ENCODE measurements around the gene ARHGAP19.
A peak's percentile ranks its signal among the peaks of the same experiment; 100 is the strongest.
"Not testable (repeated sequence)": the region's sequence is repeated elsewhere in the genome, so short reads cannot be mapped to it uniquely, and the experiment has no call there.

The ARHGAP19 gene

GRCh38 chr10:97279121-97279815 is 13.2 kb downstream of the ARHGAP19 start:
- DNase-seq (ENCODE audit: low spot score), result no peak

- peak; percentile 76 for DNase-seq (ENCODE audit: low spot score)
Observed at GRCh38 chr10:97278491-97278989, 13.9 kb downstream of the ARHGAP19 start.

DNA sequence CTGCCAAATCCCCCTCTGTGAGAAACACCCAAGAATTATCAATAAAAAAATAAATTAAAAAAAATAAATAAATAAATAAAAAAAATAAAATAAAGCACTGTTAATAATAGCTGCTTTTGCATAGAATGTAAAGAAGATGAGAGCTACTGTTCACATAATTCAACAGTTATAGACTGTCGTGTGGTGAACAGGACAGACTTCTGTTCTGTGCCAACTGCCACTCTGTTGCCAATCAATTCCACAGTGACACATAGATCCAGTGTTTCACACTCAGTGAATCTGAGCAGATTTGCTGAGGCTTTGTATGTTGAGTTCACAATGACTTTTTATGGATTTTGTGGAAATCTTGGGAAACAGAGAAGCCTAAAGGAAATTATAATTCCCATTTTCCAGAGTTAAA is 14.9 kb downstream of the ARHGAP19 start:
- no peak for DNase-seq (ENCODE audit: low spot score)

DNA sequence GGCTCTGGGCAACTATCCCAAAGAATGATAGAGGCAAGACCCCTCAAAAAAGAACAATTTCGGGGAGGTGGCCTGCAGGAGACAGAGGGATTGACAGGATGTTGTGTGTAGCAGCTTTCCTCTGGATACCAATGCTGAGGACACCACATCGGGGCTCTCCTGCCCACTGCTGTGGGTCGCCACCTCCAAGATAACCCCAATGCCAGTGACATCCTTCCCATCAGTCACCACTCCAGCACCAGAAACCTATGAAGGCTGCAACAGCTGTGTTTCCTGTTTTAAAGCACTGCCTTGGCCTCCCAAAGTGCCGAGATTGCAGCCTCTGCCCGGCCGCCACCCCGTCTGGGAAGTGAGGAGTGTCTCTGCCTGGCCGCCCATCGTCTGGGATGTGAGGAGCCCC is 17.6 kb downstream of the ARHGAP19 start:
- no peak for DNase-seq (ENCODE audit: low spot score)

DNA sequence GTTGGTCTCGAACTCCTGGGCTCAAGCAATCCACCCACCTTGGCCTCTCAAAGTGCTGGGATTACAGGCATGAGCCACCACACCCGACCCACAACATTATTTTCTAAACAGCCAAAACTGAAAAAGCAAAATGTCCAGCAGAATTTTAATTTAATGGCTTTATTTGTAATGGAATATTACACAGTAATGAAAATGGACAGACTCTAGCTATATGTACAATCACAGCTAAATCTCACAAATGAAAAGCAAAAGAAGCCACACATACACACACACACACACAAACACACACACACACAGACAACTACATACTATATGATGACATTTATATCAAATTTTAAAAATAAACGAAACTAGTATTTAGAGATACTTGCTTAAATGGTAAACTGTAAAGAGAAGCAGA is 18.7 kb downstream of the ARHGAP19 start:
- DNase-seq (ENCODE audit: low spot score), result no peak

- DNase-seq (ENCODE audit: low spot score), result no peak
Observed at GRCh38 chr10:97270523-97271154, 21.8 kb downstream of the ARHGAP19 start.

GRCh38 chr10:97267671-97268070 is 24.8 kb downstream of the ARHGAP19 start:
- no peak for DNase-seq (ENCODE audit: low spot score)

GRCh38 chr10:97265095-97265494 is 27.3 kb downstream of the ARHGAP19 start:
- not testable (repeated sequence) for DNase-seq (ENCODE audit: low spot score)

GRCh38 chr10:97263971-97264370 is 28.5 kb downstream of the ARHGAP19 start:
- DNase-seq (ENCODE audit: low spot score), result no peak

- no peak for DNase-seq (ENCODE audit: low spot score)
Observed at GRCh38 chr10:97261656-97262055, 30.8 kb downstream of the ARHGAP19 start.

- DNase-seq (ENCODE audit: low spot score), result no peak
Observed at GRCh38 chr10:97261183-97261582, 31.3 kb downstream of the ARHGAP19 start.

- no peak for DNase-seq (ENCODE audit: low spot score)
Observed at GRCh38 chr10:97259119-97259518, 33.3 kb downstream of the ARHGAP19 start.

DNA sequence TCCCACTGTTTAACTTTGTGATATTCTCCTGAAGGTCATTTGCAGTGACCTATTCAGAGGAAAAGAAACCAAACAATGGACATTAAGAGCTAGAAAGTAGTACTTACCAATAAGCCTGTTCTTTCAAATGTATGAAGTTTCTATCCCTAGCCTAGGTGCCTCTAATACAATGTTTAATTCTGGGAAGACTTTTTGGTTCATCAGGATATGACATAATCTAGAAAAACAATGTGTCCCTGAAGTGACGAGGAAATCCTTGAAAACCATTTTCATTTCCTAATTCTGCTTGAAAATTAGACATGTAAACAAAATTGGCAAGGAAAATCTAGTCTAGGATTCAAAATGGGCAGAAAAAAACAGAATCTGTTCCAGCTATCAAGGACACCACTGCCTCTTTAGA is 36.1 kb downstream of the ARHGAP19 start:
- no peak for DNase-seq (ENCODE audit: low spot score)

DNA sequence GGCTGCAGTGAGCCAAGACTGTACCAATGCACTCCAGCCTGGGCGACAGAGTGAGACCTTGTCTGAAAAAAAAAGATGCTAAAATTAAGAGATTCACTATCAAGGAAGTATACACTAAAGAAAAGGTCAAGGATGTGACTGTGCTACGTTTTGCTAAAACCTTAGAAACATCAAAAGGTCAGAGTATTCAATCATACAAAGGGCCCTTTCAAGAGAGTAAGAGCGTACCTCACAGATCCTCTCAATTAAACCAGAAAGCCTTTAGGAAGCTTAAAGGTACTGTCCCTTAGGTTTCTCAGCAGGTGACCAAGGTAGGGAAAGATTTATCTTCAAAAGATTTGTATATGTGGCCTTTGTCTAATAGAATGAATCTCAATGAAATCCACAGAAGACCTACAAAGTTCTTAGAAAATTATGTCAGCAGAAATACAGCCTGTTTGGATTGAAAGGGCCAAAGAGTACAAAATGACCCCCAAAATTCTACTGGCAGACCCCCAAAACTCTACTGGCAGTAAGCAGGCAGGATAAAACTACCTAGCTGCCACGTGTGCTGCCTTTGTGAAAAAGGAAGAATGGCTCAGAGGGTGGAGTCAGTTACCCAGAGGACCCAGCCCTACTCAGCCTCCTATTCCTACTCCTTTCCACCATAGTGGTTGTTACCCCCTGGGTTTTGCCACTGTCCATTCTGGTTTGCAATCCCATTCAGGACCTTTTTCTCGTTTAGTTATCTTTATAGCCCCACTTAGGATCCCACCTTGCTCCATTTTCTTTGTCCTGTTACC is 36.7 kb downstream of the ARHGAP19 start:
- DNase-seq (ENCODE audit: low spot score), result no peak

- no peak for DNase-seq (ENCODE audit: low spot score)
Observed at GRCh38 chr10:97254694-97255093, 37.7 kb downstream of the ARHGAP19 start.

DNA sequence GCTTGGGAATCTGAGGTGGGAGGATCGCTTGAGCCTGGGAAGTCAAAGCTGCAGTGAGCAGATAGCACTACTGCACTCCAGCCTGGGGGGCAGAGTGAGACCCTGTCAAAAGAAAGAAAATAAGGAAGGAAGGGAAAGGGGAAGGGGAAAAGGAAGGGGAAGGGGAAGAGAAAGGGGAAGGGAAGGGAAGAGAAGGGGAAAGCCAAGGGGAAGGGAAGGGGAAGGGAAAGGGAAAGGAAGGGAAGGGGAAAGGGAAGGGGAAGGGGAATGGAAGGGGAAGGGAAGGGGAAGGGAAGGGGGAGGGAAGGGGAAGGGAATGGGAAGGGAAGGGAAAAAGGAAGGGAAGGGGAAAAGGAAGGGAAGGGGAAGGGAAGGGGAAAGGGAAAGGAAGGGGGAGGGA is 41.5 kb downstream of the ARHGAP19 start:
- no peak for DNase-seq (ENCODE audit: low spot score)

DNA sequence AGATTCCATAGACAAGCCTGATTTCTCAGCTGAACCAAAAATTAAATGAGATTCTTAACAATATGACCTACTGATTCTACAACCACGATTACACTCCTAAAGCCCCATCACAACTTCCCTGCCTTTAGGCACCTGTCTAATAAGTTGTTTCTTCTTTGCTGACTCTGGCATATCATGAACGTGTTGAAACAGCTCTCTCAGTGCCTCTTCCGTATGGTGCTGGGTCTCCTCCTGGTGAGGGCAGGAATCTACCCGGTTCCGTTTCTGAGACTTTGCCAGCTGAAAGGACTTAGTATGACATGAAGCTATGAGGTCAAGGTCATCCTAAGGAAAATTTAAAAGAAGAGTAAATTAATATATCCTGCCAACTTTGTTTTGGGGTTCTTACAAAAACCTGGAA is 48.6 kb downstream of the ARHGAP19 start:
- DNase-seq (ENCODE audit: low spot score), result no peak

GRCh38 chr10:97238855-97239254 is 53.6 kb downstream of the ARHGAP19 start:
- no peak for DNase-seq (ENCODE audit: low spot score)

- DNase-seq (ENCODE audit: low spot score), result no peak
Observed at GRCh38 chr10:97235353-97235752, 57.1 kb downstream of the ARHGAP19 start.

- DNase-seq (ENCODE audit: low spot score), result peak; percentile 50
Observed at GRCh38 chr10:97234400-97234799, 58.0 kb downstream of the ARHGAP19 start.

- no peak for DNase-seq (ENCODE audit: low spot score)
Observed at GRCh38 chr10:97230146-97230545, 62.3 kb downstream of the ARHGAP19 start.

DNA sequence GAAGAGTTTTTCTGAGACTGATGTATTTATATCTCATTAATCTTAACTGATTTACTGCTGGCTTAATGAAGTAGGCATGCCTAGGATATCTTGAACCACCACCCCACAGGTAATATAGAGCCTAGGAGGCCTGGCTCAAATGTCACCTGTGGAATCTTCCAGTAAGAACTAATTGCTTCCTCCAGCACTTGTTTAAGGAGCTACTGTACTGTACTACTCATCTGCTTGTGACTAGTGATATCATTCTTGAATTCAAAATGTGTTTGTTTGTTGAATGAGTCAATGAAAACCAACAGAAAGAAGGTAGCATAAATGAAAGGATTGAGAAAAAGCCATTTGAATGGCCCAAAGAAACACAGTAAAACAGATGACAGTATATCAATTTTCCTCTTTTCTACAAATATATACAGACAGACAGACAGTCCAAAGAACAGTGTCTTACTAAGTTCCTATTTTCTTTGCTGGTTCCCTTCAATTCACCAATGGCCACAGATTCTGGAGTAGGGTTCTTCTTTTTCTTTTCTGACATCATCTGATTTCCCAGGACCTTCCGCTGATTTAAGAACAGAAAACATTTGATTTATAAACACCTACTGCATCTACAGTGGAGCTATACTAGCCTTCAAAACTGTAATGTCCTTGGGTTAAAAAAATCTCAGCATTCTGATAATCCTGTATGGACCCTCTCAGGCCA is 63.0 kb downstream of the ARHGAP19 start:
- DNase-seq (ENCODE audit: low spot score), result no peak

All from AG20443 (cell line).